ENCODE results near the gene PSMG1.

PSMG1 gene

GRCh38 chr21:39168800-39169199 lies 14.5 kb downstream of the PSMG1 start:
- Histone ChIP-seq H3K4me3 (ENCODE audit: low read length) (no peak overlapping the region), H3F3A (ENCODE audit: insufficient read depth, low read length) (no peaks in the 10 kb centered on the region), H3K36me3 (replicated peaks; ENCODE audit: insufficient read depth, low read length) (0 out of 2 replicates have a peak, but pooled peaks cover 2% of the 10 kb centered on the region), H3K9ac (ENCODE audit: low read length) (no peak overlapping the region), H3K4me1 (ENCODE audit: low read length) (no peaks in the 10 kb centered on the region), H2AFZ (ENCODE audit: low read length) (no peak overlapping the region), H4K20me1 (ENCODE audit: insufficient read depth, low read length) (no peaks in the 10 kb centered on the region), H3K9me3 (replicated peaks; ENCODE audit: insufficient read depth, low read length) (no peaks in the 10 kb centered on the region), H3K27ac (ENCODE audit: low read length) (no peak overlapping the region), H3K4me2 (ENCODE audit: low read depth, low read length) (no peak overlapping the region), H3K27me3 (replicated peaks; ENCODE audit: insufficient read depth, low read length) (no peaks in the 10 kb centered on the region), H3K9me2 (replicated peaks; ENCODE audit: insufficient read depth, low read length) (no peaks in the 10 kb centered on the region), H3K79me2 (ENCODE audit: low read length) (no peaks in the 10 kb centered on the region)
- DNase-seq = no peak
- no peak for TF ChIP-seq CTCF (IDR thresholded peaks at IDR 0.05; ENCODE audit: low read length)
- TF ChIP-seq EZH2 (optimal IDR thresholded peaks at IDR 0.05; ENCODE audit: low read depth, low read length) = no peak

GRCh38 chr21:39164523-39164922 lies 18.7 kb downstream of the PSMG1 start:
- no peak overlapping the region for H2AFZ ChIP-seq (ENCODE audit: low read length)
- DNase-seq = no peak
- no peak overlapping the region for H3K4me2 ChIP-seq (ENCODE audit: low read depth, low read length)
- no peak overlapping the region for H3K9ac ChIP-seq (ENCODE audit: low read length)
- H3K27ac ChIP-seq (ENCODE audit: low read length) = no peak overlapping the region
- no peaks in the 10 kb centered on the region for H3K9me2 ChIP-seq (replicated peaks; ENCODE audit: insufficient read depth, low read length)
- H3K4me3 ChIP-seq (ENCODE audit: low read length) = no peak overlapping the region
- no peaks in the 10 kb centered on the region for H3K4me1 ChIP-seq (ENCODE audit: low read length)
- TF ChIP-seq EZH2 (optimal IDR thresholded peaks at IDR 0.05; ENCODE audit: low read depth, low read length) (no peak), CTCF (IDR thresholded peaks at IDR 0.05; ENCODE audit: low read length) (no peak), EZH2phosphoT487 (IDR thresholded peaks at IDR 0.05; ENCODE audit: low read length) (no peak)
- no peaks in the 10 kb centered on the region for H3F3A ChIP-seq (ENCODE audit: insufficient read depth, low read length)
- no peaks in the 10 kb centered on the region for H3K36me3 ChIP-seq (replicated peaks; ENCODE audit: insufficient read depth, low read length)
- no peaks in the 10 kb centered on the region for H3K27me3 ChIP-seq (replicated peaks; ENCODE audit: insufficient read depth, low read length)
- no peaks in the 10 kb centered on the region for H3K9me3 ChIP-seq (replicated peaks; ENCODE audit: insufficient read depth, low read length)
- no peaks in the 10 kb centered on the region for H3K79me2 ChIP-seq (ENCODE audit: low read length)
- no peaks in the 10 kb centered on the region for H4K20me1 ChIP-seq (ENCODE audit: insufficient read depth, low read length)

- no peak overlapping the region for H3K4me3 ChIP-seq (ENCODE audit: low read length)
- no peaks in the 10 kb centered on the region for H3K4me1 ChIP-seq (ENCODE audit: low read length)
- H3F3A ChIP-seq (ENCODE audit: insufficient read depth, low read length) = no peaks in the 10 kb centered on the region
- no peaks in the 10 kb centered on the region for H3K79me2 ChIP-seq (ENCODE audit: low read length)
- no peaks in the 10 kb centered on the region for H3K9me3 ChIP-seq (replicated peaks; ENCODE audit: insufficient read depth, low read length)
- no peaks in the 10 kb centered on the region for H3K9me2 ChIP-seq (replicated peaks; ENCODE audit: insufficient read depth, low read length)
- no peaks in the 10 kb centered on the region for H3K36me3 ChIP-seq (replicated peaks; ENCODE audit: insufficient read depth, low read length)
- H2AFZ ChIP-seq (ENCODE audit: low read length) = no peak overlapping the region
- H3K27ac ChIP-seq (ENCODE audit: low read length) = no peak overlapping the region
- TF ChIP-seq EZH2phosphoT487 (IDR thresholded peaks at IDR 0.05; ENCODE audit: low read length) = no peak
- TF ChIP-seq EZH2 (optimal IDR thresholded peaks at IDR 0.05; ENCODE audit: low read depth, low read length) = no peak
- no peak for TF ChIP-seq CTCF (IDR thresholded peaks at IDR 0.05; ENCODE audit: low read length)
- no peak for DNase-seq
- H3K9ac ChIP-seq (ENCODE audit: low read length) = no peak overlapping the region
- no peaks in the 10 kb centered on the region for H4K20me1 ChIP-seq (ENCODE audit: insufficient read depth, low read length)
- H3K4me2 ChIP-seq (ENCODE audit: low read depth, low read length) = no peak overlapping the region
- H3K27me3 ChIP-seq (replicated peaks; ENCODE audit: insufficient read depth, low read length) = no peaks in the 10 kb centered on the region
Measured at GRCh38 chr21:39161064-39161463, 22.2 kb downstream of the PSMG1 start.
